Glomerular endothelial cell (primary cell): ENCODE results near the gene CCP110. TPM values are rescaled to one million over a fixed set of nuclear protein-coding genes. Genes with fewer than 3 reads are reported as not detected.
A peak's percentile ranks its signal among the peaks of the same experiment; 100 is the strongest.

Experiments
- DNase-seq: peaks from one replicate; pipeline ENCODE4 v3.0.0-alpha.2; 2011; ENCODE audit warnings: low read depth, low spot score; ENCODE audit errors: extremely low read depth
- total RNA-seq: library from RNA; depleted of rRNA; stranded (reverse); fragments of >200 nt; gene quantifications from 2 replicates; pipeline ENCODE4 v1.2.3, GENCODE V29; 2015

Gene CCP110, protein sequence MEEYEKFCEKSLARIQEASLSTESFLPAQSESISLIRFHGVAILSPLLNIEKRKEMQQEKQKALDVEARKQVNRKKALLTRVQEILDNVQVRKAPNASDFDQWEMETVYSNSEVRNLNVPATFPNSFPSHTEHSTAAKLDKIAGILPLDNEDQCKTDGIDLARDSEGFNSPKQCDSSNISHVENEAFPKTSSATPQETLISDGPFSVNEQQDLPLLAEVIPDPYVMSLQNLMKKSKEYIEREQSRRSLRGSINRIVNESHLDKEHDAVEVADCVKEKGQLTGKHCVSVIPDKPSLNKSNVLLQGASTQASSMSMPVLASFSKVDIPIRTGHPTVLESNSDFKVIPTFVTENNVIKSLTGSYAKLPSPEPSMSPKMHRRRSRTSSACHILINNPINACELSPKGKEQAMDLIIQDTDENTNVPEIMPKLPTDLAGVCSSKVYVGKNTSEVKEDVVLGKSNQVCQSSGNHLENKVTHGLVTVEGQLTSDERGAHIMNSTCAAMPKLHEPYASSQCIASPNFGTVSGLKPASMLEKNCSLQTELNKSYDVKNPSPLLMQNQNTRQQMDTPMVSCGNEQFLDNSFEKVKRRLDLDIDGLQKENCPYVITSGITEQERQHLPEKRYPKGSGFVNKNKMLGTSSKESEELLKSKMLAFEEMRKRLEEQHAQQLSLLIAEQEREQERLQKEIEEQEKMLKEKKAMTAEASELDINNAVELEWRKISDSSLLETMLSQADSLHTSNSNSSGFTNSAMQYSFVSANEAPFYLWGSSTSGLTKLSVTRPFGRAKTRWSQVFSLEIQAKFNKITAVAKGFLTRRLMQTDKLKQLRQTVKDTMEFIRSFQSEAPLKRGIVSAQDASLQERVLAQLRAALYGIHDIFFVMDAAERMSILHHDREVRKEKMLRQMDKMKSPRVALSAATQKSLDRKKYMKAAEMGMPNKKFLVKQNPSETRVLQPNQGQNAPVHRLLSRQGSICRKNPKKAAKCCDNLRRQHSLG
- 5.0 and 11.0 TPM in 2 replicates for total RNA-seq

DNA sequence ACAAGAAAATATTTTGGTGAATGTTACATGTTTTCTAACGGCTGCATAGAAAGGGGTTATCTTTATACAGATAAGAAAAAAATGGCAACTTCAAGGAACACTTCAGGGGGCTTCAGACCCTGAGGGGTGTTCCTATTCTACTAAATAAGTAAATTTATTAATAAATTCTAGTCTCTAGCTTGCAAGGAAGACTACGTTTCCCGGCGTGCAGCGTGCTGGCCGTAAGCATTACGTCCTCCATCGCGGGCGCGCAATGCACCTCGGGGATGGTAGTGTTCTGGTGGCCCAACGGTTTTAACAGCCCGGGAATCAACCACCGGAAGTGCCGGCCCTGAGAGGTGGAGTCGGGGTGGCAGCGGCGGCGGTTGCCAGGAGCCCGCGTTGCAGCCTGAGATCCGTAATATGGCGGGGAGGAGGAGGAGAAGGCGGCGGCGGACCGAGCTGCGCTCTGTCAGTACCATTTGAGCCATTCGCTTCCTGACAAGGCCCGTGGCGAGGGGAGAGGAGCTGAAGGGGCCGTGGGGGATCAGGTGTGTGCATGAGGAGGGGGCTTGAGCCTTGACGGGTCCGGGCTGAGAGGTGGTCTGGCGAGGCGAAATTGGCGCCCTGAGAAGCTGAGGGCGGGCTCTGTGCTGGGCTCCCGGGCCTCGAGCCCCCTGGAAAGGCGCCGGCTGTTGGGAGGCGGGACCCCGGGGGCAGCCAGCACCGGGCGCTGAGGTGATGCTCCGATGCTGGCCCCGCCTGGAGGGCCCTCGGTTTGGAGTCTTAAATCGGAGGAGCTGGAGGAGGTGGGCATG, at the start of gene CCP110:
Gene CCP110, plus strand, starts transcription at position 384 of the 797 bp plus-strand sequence. CDS start 3,940 bp downstream, outside the sequence.
- DNase-seq = peak; percentile 58

DNA sequence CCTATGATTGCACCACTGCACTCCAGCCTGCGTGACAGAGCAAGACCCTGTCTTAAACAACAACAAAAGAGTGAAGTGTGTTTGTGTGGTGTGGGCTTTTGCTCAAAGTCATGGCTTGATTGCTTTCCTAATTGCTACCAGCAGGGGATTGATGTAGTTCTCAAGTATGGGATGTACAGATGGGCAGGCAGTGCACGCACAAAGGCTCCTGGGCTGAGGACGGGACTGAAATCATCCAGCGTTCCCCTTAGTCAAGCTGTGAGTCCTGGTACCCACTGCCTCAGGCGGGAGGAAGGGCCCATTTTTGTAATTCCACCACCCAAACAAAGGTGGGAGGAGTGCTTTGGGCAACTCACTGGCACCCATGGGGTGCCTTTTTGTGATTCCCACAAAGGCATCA, 49.1 kb upstream of the CCP110 start:
- no peak for DNase-seq

DNA sequence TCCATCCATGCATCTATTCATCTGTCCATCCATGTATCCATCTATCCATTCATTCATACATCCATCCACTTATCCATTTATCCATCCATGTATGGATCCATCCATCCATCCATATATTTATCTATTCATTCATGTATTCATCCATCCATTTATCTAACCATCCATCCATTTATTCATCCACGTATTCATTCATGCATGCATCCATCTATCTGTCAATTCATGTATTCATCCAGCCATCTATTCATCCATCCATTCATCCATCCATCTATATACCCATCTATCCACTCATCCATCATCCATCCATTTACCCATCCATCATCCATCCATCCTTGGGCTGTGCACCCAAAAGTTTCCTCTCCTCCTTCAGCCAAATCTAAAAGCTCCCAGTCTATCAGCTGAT, 45.2 kb upstream of the CCP110 start:
- DNase-seq = no peak

DNA sequence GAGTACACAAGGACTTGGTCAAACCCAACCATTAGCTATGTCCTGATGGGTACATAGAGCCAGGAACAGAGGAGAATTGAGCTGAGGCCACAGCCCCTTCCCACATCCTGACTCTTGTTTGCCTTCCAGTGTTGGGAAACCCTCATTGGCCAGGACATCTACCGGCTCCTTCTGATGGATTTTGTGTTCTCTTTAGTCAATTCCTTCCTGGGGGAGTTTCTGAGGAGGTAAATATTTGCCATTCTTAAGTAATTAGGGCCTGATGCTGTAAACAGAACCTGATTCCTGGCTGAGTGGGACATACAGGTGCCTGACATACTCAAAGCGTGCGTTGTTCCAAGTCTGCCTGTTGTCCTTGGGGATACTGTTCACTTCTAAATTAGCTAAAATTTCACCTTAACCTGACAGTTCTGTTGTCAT, 44.4 kb upstream of the CCP110 start:
- no peak for DNase-seq

DNA sequence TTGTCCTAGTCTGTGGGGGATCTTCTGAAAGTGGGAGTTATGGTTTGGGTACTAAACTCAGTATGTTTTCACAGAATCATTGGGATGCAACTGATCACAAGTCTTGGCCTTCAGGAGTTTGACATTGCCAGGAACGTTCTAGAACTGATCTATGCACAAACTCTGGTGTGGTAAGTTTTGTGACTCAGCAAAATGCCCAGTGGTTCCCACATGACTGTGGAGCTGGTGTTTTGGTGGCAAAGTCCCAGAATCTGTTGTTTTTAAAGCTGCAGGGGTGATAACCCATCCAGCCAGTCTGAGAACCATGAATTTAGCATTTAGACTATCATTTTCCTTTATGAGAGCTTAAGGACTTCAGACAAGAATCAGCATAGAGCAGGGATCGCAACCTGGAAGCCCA, 42.4 kb upstream of the CCP110 start:
- DNase-seq = no peak

DNA sequence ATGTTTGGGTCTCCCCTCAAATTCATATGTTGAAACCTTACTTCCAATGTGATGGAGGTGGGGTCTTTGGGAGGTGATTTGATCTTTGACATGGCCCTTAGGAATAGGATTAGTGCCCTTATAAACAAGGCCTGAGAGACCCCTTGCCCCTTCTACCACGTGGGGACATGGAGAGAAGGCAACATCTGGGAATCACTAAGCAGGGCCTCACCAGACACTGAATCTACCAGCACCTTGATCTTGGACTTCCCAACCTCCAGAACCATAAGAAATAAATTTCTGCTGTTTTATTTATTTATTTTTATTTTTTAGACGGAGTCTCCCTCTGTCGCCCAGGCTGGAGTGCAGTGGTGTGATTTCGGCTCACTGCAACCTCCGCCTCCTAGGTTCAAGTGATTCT, 42.0 kb upstream of the CCP110 start:
- DNase-seq = no peak

DNA sequence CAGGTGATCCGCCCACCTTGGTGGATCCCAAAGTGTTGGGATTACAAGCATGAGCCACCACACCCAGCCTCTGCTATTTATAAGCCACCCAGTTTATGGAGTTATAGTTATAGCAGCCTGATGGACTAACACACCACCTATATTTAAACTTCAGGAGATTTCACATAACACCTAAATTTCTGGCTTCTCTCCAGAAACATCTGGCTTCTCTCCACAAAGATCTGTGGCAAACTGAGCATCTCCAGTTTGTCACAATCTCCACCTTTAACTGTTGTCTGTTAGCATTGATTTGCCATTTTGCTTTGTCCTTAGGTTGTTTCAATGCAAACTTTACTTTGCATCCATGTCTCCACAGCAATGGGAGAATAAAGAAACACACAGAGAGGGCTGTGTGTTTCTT, 41.5 kb upstream of the CCP110 start:
- no peak for DNase-seq

DNA sequence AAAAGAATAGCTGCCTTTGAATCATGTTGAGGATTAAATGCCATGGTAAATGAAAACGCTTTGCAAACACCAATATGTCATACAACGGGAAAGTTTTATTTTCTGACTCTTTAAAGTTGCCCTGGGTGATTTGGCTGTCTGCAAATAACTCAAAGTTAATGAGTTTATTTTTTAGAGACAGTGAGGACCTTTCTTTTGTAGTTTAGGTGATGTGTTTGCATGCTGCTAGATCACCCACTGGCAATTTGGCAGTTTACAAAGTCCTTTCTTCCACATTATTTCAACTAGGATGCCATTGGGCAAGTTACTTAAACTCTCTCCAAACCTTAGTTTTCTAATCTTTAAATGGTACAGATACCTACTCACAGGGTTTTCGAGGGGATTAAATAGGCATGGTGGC, 39.6 kb upstream of the CCP110 start:
- DNase-seq = no peak

DNA sequence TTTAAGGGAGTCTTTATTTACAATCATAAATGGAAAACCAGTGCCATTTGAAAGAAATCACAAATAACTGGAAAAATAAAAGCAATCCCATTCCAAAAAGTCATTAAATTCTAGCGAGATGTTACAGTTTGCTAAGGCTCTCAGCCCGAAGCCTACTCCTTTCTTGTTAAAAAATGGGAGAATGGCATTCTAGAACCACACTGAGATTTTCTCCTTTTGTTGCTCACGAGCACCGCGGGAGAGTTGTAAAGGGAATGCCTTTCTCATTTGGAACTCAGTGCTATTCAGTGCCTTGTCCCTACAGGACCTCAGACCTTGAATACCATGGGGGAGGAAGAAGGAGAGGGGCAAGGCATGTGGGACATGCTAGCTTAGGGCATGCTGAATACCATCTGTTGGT, 38.1 kb upstream of the CCP110 start:
- no peak for DNase-seq

DNA sequence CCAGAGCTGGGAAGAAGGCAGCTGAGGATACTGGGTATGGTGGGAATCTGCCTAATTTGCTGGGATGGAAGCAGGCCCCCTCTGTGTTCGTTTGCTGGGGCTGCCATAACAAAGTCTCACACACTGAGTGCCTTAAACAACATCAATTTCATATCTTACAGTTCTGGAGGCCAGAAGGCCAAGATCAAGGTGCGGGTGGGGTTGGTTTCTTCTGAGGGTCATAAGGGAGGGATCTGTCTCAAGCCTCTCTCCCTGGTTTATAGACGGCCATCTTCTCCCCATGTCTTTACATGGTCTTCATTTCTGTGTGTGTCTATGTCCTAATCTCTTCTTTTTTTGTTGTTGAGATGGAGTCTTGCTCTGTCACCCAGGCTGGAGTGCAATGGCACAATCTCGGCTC, 37.7 kb upstream of the CCP110 start:
- DNase-seq = no peak

DNA sequence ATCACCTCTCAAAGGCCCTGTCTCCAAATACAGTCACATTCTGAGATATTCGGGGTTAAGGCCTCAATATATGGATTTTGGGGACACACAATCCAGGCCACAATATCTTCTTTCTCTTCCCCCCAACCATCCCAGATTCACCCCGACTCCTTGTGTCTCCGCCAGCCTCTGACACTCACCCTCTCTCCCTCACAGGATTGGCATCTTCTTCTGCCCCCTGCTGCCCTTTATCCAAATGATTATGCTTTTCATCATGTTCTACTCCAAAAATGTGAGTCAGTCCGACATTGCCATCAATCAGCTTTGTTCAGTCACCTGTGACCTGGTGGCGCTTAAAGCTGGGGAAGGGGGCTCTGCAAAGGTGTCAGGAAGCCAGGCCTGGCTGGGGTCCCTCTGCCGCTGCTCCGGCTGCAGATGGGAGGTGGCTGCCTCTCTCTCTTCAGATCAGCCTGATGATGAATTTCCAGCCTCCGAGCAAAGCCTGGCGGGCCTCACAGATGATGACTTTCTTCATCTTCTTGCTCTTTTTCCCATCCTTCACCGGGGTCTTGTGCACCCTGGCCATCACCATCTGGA, 36.9 kb upstream of the CCP110 start:
- no peak for DNase-seq

DNA sequence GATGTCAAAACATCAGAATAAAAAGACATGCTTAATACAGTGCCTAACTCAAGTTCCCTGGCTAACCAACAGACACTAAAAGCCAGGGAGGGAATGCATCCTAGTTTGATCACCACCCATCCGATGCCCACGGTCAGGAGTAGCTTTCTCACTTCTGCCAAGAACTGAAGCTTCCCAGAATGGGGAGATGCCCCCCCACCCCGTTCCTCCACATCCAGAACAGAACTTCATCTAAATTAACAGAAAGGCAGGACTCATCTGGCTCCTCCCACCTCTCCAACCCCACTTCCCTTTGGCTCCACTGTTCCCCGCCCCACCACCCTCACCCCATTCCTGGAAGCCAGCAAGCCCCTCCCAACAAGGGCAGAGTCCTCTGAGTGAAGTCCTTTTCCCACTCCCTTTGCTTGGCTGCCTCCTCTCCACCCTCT, 35.5 kb upstream of the CCP110 start:
- no peak for DNase-seq

DNA sequence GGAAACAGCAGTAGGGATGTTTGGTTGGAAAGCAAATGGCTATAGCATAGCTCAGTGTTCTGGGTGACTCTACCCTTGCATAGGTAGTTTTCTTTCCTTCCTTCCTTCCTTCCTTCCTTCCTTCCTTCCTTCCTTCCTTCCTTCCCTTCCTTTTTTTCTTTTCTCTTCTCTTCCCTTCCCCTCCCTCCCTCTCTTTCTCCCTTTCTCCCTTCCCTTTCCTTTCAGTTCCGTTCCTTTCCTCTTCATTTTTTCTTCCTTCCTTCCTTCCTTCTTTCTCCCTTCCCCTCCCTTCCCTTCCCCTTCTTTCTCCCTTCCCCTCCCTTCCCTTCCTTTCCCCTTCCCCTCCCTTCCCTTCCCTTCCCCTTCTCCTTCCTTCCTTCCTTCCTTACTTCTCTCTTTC, 33.1 kb upstream of the CCP110 start:
- no peak for DNase-seq

DNA sequence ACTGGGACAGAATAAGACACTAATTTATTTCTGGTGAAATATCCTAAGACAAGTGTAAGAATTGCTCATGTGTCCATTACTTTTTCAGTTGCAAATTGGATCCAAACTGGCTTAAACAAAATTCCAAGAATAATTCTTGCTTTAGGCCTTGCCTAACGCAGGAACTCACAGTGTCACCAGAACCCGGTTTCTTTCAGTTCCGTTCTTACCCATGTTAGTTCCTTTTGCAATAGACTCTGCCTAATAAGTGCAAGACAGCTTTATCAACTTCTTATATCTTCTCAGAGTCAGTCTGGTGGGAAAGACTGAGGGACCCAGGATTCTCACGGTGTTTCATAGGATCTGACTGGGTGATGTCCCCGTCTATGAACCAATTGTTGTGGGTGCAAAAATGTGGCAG, 26.6 kb upstream of the CCP110 start:
- no peak for DNase-seq

DNA sequence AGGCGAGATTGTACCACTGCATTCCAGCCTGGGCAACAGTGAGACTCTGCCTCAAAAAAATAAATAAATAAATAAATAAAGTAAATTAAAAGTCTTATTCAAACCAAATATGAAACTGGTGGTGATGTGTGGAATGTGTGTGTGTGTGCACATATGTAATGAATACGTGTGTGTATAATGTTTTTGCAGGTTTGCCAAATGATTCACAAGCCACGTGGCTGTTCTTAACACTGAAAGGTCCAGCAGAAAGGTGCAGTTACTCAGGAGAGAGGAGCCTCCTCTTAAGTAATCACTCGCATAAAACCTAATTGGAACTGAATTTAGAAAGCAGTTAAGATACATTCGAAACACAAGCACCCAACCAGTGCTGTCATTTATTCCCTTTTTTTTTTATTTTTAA, 24.7 kb upstream of the CCP110 start:
- no peak for DNase-seq

DNA sequence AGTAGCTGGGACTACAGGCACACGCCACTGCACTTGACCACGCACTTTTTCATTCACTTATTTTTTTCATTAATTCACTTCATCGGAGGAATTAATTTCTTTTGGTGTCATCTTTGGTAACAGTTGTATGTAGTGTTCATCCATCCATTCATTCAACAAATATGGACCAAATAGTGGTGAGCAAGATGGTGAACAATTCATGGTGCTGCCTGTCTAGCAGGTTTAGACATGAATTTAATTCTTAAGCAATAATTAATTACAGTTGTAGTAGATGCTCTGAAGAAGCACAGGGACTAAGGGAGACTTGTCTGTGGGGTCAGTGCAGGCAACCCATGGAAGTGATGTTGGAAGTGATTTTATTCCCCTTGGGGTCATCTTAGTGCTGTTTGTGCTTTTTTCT, 24.3 kb upstream of the CCP110 start:
- DNase-seq = no peak

DNA sequence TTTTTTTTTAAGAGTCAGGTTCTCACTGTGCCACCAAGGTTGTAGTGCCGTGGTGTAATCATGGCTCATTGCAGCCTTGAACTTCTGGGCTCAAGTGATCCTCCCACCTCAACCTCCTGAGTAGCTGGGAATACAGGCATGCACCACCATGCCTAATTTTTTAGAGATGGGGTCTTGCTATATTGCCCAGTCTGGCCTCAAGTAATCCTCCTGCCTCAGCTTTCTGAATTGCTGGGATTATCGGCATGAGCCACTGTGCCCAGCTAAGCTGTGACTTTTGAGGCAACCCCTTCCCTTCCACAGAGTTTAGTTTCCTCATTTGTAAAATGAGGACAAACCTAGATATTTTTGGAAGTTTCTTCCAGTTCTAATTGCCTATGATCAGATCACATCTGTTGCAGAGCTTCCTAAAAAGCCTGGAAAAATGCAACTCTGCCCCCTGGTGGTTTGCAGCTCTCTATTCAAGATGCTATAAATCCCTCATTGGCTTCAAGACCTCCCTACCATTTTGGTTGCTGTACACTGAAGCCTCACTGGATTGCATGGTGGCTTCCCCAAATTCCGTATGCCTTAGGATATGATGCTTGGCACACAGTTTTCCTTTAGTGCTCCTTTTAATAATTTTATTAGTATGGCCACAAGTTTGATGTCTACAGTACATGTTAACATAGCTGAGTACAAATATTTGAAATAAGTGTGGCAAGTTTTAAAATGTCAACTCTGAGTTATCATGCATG, 21.2 kb upstream of the CCP110 start:
- no peak for DNase-seq

DNA sequence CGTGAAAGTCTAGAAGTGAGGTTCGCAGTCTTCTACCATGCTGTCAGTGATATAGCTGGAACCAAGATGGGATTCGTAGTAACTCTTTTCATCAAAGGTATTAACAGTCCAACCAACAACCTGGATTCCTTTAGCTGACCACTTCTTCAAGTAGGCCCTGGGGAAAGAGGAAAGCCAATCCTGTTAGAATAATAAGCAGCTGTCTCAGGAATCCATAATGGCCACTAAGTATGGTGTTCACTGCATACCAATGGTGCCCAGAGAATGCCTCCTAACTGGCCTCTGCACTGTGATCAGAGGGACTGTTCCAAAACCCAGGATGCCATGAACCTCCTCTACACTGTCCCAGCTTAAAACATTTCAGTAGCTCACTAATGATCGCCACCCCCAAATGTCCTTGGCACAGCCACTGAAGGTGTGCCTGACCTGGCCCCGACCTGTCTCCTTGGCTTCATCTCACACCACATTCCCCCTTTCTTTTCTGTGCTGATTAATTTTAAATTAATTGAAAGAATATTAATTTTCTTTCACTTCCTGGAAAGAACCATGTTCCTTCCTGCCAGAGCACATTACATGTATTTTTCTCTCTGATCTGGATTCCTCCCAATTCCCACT, 20.2 kb upstream of the CCP110 start:
- DNase-seq = no peak

DNA sequence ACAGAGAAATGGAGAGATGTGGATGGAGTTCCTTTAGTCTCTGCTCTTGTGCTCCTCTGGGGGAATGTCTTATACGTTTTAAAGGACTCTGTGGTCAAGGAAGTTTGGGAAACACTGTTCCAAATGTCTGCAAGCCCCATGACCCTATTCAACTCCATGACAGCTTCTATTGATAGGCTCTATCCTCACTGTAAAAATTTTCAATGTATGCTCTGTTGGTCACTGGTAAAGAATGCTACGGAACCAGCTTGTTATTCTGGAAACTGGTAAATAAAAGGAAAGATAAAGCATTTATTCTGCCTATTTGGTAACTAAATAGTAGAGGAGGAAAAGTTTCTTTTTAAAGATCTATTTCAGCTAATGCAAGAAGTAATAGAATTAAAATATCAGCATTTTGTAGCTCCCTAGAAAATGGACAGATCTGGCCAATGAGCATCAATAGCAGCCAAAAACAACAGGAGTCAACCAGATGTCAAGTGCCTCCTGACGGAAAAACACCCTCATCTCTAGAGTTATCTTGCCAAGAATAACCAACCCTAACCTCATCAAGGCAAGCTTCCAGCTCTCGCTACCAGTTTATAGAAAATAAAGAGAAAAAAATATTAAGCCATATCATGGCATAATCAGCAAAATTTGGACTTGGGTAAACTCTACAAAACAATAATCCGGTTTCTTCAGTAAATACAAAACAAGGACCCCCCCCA, 18.0 kb upstream of the CCP110 start:
- no peak for DNase-seq
